Activated naive CD8-positive, alpha-beta T cell treated with anti-CD3 and anti-CD28 coated beads, Interleukin-2, amount 50 U/mL, for 24 hours (primary cell): ENCODE data around the gene ELK4.

ENCODE experiments used
- ATAC-seq: fragments of 150-1000 bp; cut with Tn5 transposase; one replicate; pipeline ENCODE4 v1.10.0; 2021
- DNase-seq: peaks from one replicate; pipeline ENCODE4 v3.0.0; 2021
- H3K27ac Mint-ChIP-seq: one replicate; pipeline ENCODE4 v1.8.0; 2021; ENCODE audit warnings: mild to moderate bottlenecking, mixed read lengths
- H3K27me3 Mint-ChIP-seq: one replicate; pipeline ENCODE4 v1.8.0; 2021; ENCODE audit warnings: mixed read lengths
- H3K36me3 Mint-ChIP-seq: one replicate; pipeline ENCODE4 v1.8.0; 2021; ENCODE audit warnings: low read depth, mixed read lengths
- H3K4me1 Mint-ChIP-seq: one replicate; pipeline ENCODE4 v1.8.0; 2021; ENCODE audit warnings: mixed read lengths
- H3K4me3 Mint-ChIP-seq: one replicate; pipeline ENCODE4 v1.8.0; 2021; ENCODE audit warnings: mild to moderate bottlenecking, moderate library complexity, mixed read lengths
- H3K9me3 Mint-ChIP-seq: one replicate; pipeline ENCODE4 v1.8.0; 2021; ENCODE audit warnings: mixed read lengths

The ELK4 gene

GRCh38 chr1:205623646-205624045 lies 8.2 kb downstream of the ELK4 start:
- Mint-ChIP-seq H3K4me3 (no peak overlapping the region), H3K27ac (no peak overlapping the region), H3K9me3 (no peaks in the 10 kb centered on the region), H3K27me3 (no peaks in the 10 kb centered on the region), H3K36me3 (peaks cover 63% of the 10 kb centered on the region), H3K4me1 (peaks cover 42% of the 10 kb centered on the region)
- DNase-seq: no peak
- ATAC-seq: no peak

- ATAC-seq: no peak
- peaks cover 65% of the 10 kb centered on the region for H3K36me3 Mint-ChIP-seq
- no peak for DNase-seq
- no peaks in the 10 kb centered on the region for H3K27me3 Mint-ChIP-seq
- peaks cover 21% of the 10 kb centered on the region for H3K4me1 Mint-ChIP-seq
- H3K9me3 Mint-ChIP-seq: no peaks in the 10 kb centered on the region
- H3K27ac Mint-ChIP-seq: peak overlapping the region; percentile 4
- no peak overlapping the region for H3K4me3 Mint-ChIP-seq
Observed at GRCh38 chr1:205620269-205620668, 11.5 kb downstream of the ELK4 start.

GRCh38 chr1:205619376-205619775 lies 12.4 kb downstream of the ELK4 start:
- no peak overlapping the region for H3K27ac Mint-ChIP-seq
- peaks cover 63% of the 10 kb centered on the region for H3K36me3 Mint-ChIP-seq

GRCh38 chr1:205616563-205617293 lies 15.1 kb downstream of the ELK4 start:
- H3K36me3 Mint-ChIP-seq: peaks cover 61% of the 10 kb centered on the region
- no peak overlapping the region for H3K4me3 Mint-ChIP-seq
- peak; percentile 75 for ATAC-seq

More at GRCh38 chr1:205619376-205619775, 12.4 kb downstream of the ELK4 start:
- Mint-ChIP-seq H3K4me3 (no peak overlapping the region), H3K9me3 (no peaks in the 10 kb centered on the region), H3K27me3 (no peaks in the 10 kb centered on the region), H3K4me1 (peaks cover 16% of the 10 kb centered on the region)
- DNase-seq: no peak
- no peak for ATAC-seq

GRCh38 chr1:205615789-205616188 lies 16.0 kb downstream of the ELK4 start:
- H3K9me3 Mint-ChIP-seq: no peaks in the 10 kb centered on the region
- H3K27me3 Mint-ChIP-seq: no peaks in the 10 kb centered on the region
- H3K4me1 Mint-ChIP-seq: peaks cover 32% of the 10 kb centered on the region
- peaks cover 65% of the 10 kb centered on the region for H3K36me3 Mint-ChIP-seq
- no peak overlapping the region for H3K4me3 Mint-ChIP-seq
- ATAC-seq (no peak), DNase-seq (no peak)
- no peak overlapping the region for H3K27ac Mint-ChIP-seq

More at GRCh38 chr1:205616563-205617293, 15.1 kb downstream of the ELK4 start:
- H3K9me3 Mint-ChIP-seq: no peaks in the 10 kb centered on the region
- H3K4me1 Mint-ChIP-seq: peaks cover 22% of the 10 kb centered on the region
- H3K27me3 Mint-ChIP-seq: no peaks in the 10 kb centered on the region
- H3K27ac Mint-ChIP-seq: no peak overlapping the region
- DNase-seq: no peak

- no peak overlapping the region for H3K27ac Mint-ChIP-seq
- DNase-seq (no peak), ATAC-seq (no peak)
- H3K4me3 Mint-ChIP-seq: no peak overlapping the region
- H3K27me3 Mint-ChIP-seq: no peaks in the 10 kb centered on the region
- peaks cover 43% of the 10 kb centered on the region for H3K4me1 Mint-ChIP-seq
- H3K36me3 Mint-ChIP-seq: peaks cover 51% of the 10 kb centered on the region
- H3K9me3 Mint-ChIP-seq: no peaks in the 10 kb centered on the region
Observed at GRCh38 chr1:205613854-205614412, 17.9 kb downstream of the ELK4 start.

GRCh38 chr1:205612556-205612955 lies 19.3 kb downstream of the ELK4 start:
- DNase-seq (no peak), ATAC-seq (no peak)
- no peak overlapping the region for H3K4me3 Mint-ChIP-seq
- no peaks in the 10 kb centered on the region for H3K9me3 Mint-ChIP-seq
- peaks cover 47% of the 10 kb centered on the region for H3K36me3 Mint-ChIP-seq
- H3K27me3 Mint-ChIP-seq: no peaks in the 10 kb centered on the region
- peaks cover 47% of the 10 kb centered on the region for H3K4me1 Mint-ChIP-seq
- no peak overlapping the region for H3K27ac Mint-ChIP-seq

- no peaks in the 10 kb centered on the region for H3K27me3 Mint-ChIP-seq
- ATAC-seq (no peak), DNase-seq (no peak)
- H3K36me3 Mint-ChIP-seq: peaks cover 46% of the 10 kb centered on the region
- H3K9me3 Mint-ChIP-seq: no peaks in the 10 kb centered on the region
- no peak overlapping the region for H3K4me3 Mint-ChIP-seq
- no peak overlapping the region for H3K27ac Mint-ChIP-seq
- peaks cover 47% of the 10 kb centered on the region for H3K4me1 Mint-ChIP-seq
Observed at GRCh38 chr1:205612104-205612503, 19.7 kb downstream of the ELK4 start.

- Mint-ChIP-seq H3K36me3 (peaks cover 39% of the 10 kb centered on the region), H3K9me3 (no peaks in the 10 kb centered on the region), H3K4me3 (no peak overlapping the region), H3K27me3 (no peaks in the 10 kb centered on the region), H3K4me1 (peaks cover 37% of the 10 kb centered on the region), H3K27ac (peak overlapping the region; percentile 40)
- no peak for DNase-seq
- no peak for ATAC-seq
Observed at GRCh38 chr1:205610901-205611466, 20.8 kb downstream of the ELK4 start.

GRCh38 chr1:205610036-205610435 lies 21.8 kb downstream of the ELK4 start:
- Mint-ChIP-seq H3K27me3 (no peaks in the 10 kb centered on the region), H3K4me3 (no peak overlapping the region), H3K4me1 (peaks cover 37% of the 10 kb centered on the region), H3K27ac (no peak overlapping the region), H3K36me3 (peaks cover 38% of the 10 kb centered on the region), H3K9me3 (no peaks in the 10 kb centered on the region)
- DNase-seq (no peak), ATAC-seq (no peak)

GRCh38 chr1:205604825-205605505 lies 26.8 kb downstream of the ELK4 start:
- peaks cover 35% of the 10 kb centered on the region for H3K36me3 Mint-ChIP-seq
- no peak overlapping the region for H3K4me3 Mint-ChIP-seq
- no peaks in the 10 kb centered on the region for H3K27me3 Mint-ChIP-seq
- ATAC-seq (no peak), DNase-seq (no peak)
- H3K27ac Mint-ChIP-seq: peak overlapping the region; percentile 9
- H3K4me1 Mint-ChIP-seq: peaks cover 30% of the 10 kb centered on the region
- H3K9me3 Mint-ChIP-seq: no peaks in the 10 kb centered on the region

GRCh38 chr1:205604059-205604458 lies 27.8 kb downstream of the ELK4 start:
- no peaks in the 10 kb centered on the region for H3K27me3 Mint-ChIP-seq
- no peaks in the 10 kb centered on the region for H3K9me3 Mint-ChIP-seq
- ATAC-seq (no peak), DNase-seq (no peak)
- no peak overlapping the region for H3K4me3 Mint-ChIP-seq
- H3K4me1 Mint-ChIP-seq: peaks cover 29% of the 10 kb centered on the region
- H3K36me3 Mint-ChIP-seq: peaks cover 37% of the 10 kb centered on the region
- no peak overlapping the region for H3K27ac Mint-ChIP-seq

GRCh38 chr1:205601205-205601604 lies 30.6 kb downstream of the ELK4 start:
- ATAC-seq: no peak
- H3K36me3 Mint-ChIP-seq: peaks cover 40% of the 10 kb centered on the region
- no peak for DNase-seq
- H3K4me1 Mint-ChIP-seq: peaks cover 28% of the 10 kb centered on the region
- no peak overlapping the region for H3K27ac Mint-ChIP-seq
- H3K4me3 Mint-ChIP-seq: no peak overlapping the region
- H3K9me3 Mint-ChIP-seq: no peaks in the 10 kb centered on the region
- no peaks in the 10 kb centered on the region for H3K27me3 Mint-ChIP-seq

- H3K9me3 Mint-ChIP-seq: no peaks in the 10 kb centered on the region
Observed at GRCh38 chr1:205600085-205600484, 31.7 kb downstream of the ELK4 start.

GRCh38 chr1:205599669-205600042 lies 32.2 kb downstream of the ELK4 start:
- Mint-ChIP-seq H3K27me3 (no peaks in the 10 kb centered on the region), H3K36me3 (peaks cover 29% of the 10 kb centered on the region), H3K9me3 (no peaks in the 10 kb centered on the region), H3K27ac (peak overlapping the region; percentile 50), H3K4me3 (no peak overlapping the region), H3K4me1 (peaks cover 38% of the 10 kb centered on the region)
- DNase-seq (no peak), ATAC-seq (no peak)

More at GRCh38 chr1:205600085-205600484, 31.7 kb downstream of the ELK4 start:
- Mint-ChIP-seq H3K27ac (peak overlapping the region; percentile 50), H3K36me3 (peaks cover 33% of the 10 kb centered on the region), H3K4me3 (no peak overlapping the region), H3K27me3 (no peaks in the 10 kb centered on the region), H3K4me1 (peaks cover 34% of the 10 kb centered on the region)
- DNase-seq (no peak), ATAC-seq (peak; percentile 92)
